HCT116 (cell line): ENCODE data around the gene PANK4. TPM values are rescaled to one million over a fixed set of nuclear protein-coding genes. Genes with fewer than 3 reads are reported as not detected.

Experiments used
- ATAC-seq: fragments of 200-7000 bp; cut with Tn5 transposase; 2 replicates; pipeline ENCODE4 v1.9.1; 2020; ENCODE audit warnings: mild to moderate bottlenecking, moderate library complexity
- BruUV-seq: library from RNA; stranded (reverse); fragments of 400-500 nt; replicated peaks from 2 replicates; lab custom pipeline; 2021; lab: Mats Ljungman, UMichigan
- CTCF ChIA-PET: fragments of 300-600 bp; sonication (Branson Sonifier 250); formaldehyde crosslinking; loops from one replicate; lab custom pipeline; 2021; ENCODE audit warnings: antibody characterized with exemption; lab: Charles Lee
- POLR2A ChIA-PET: fragments of 300-600, 350-600 bp; sonication (Branson Sonifier 250); formaldehyde crosslinking; loops from one replicate; lab custom pipeline; 2021; ENCODE audit warnings: antibody characterized with exemption; lab: Charles Lee
- RAD21 ChIA-PET, 2 experiments: fragments of 300-600 bp; sonication (Branson Sonifier 250); formaldehyde crosslinking; loops; one replicate each; lab custom pipeline; 2023; ENCODE audit warnings: low total read pairs in 2 of 2; ENCODE audit not compliant: uncharacterized antibody in 2 of 2, unreplicated experiment in 2 of 2, low non-redundant PET in 1 of 2; lab: Charles Lee
- DNase-seq: peaks from one replicate; pipeline ENCODE4 v3.0.0-alpha.2; 2010; ENCODE audit warnings: low read depth, low spot score
- H2AFZ ChIP-seq: fragments of 200-600 bp; shearing (Covaris generic), sonication (generic); 2 replicates; pipeline ENCODE4 v1.6.1; 2017; ENCODE audit warnings: low read depth, mixed run types, mixed read lengths, antibody characterized with exemption, low read length; ENCODE audit not compliant: poor library complexity, severe bottlenecking
- H3K27ac ChIP-seq: 2 replicates; pipeline ENCODE4 v1.5.1; 2012; ENCODE audit warnings: low read depth, low read length
- H3K27me3 ChIP-seq: fragments of 200-600 bp; sonication (generic); 2 replicates; pipeline ENCODE4 v1.6.1; 2016; ENCODE audit warnings: mixed run types, low read length, mixed read lengths; ENCODE audit not compliant: insufficient read depth
- H3K36me3 ChIP-seq, 2 experiments: fragments of 200-500 bp in 1 of 2; fragments of 200-600 bp in 1 of 2; sonication (Bioruptor generic) in 1 of 2; sonication (generic) in 1 of 2; 2 replicates each; pipeline versions ENCODE4 v1.5.1 to v1.6.1; 2014 to 2016; ENCODE audit warnings: low read length in 2 of 2, inconsistent platforms in 1 of 2, mixed read lengths in 1 of 2, mixed run types in 1 of 2; ENCODE audit not compliant: insufficient read depth in 2 of 2, control insufficient read depth in 1 of 2
- H3K4me1 ChIP-seq, 2 experiments: fragments of 200-600 bp in 1 of 2; sonication (generic) in 1 of 2; 2 replicates each; pipeline versions ENCODE4 v1.5.1 to v1.6.1; 2012 to 2017; ENCODE audit warnings: low read length in 2 of 2, inconsistent platforms in 1 of 2, mild to moderate bottlenecking in 1 of 2, mixed read lengths in 1 of 2, mixed run types in 1 of 2, moderate library complexity in 1 of 2; ENCODE audit not compliant: insufficient read depth in 2 of 2, control insufficient read depth in 1 of 2
- H3K4me2 ChIP-seq: fragments of 200-600 bp; sonication (generic); 2 replicates; pipeline ENCODE4 v1.6.1; 2017; ENCODE audit warnings: mixed run types, low read length, mixed read lengths
- H3K4me3 ChIP-seq, 2 experiments: fragments of 200-600 bp in 1 of 2; sonication (generic) in 1 of 2; replicated peaks in 1 of 2; 2 replicates each; pipeline ENCODE4 v1.5.1; 2011 to 2016; ENCODE audit warnings: low read length in 2 of 2, control low read depth in 1 of 2, low read depth in 1 of 2, mild to moderate bottlenecking in 1 of 2, mixed read lengths in 1 of 2, mixed run types in 1 of 2
- H3K79me2 ChIP-seq: fragments of 200-600 bp; sonication (generic); 2 replicates; pipeline ENCODE4 v1.6.1; 2017; ENCODE audit warnings: mild to moderate bottlenecking, mixed run types, low read length, moderate library complexity, mixed read lengths; ENCODE audit not compliant: insufficient read depth
- H3K9ac ChIP-seq: fragments of 200-600 bp; sonication (generic); 2 replicates; pipeline ENCODE4 v1.6.1; 2016; ENCODE audit warnings: low read length, mixed read lengths
- H3K9me2 ChIP-seq: fragments of 200-600 bp; sonication (generic), shearing (Covaris generic); 2 replicates; pipeline ENCODE4 v1.6.1; 2017; ENCODE audit warnings: mixed run types, mild to moderate bottlenecking, moderate library complexity; ENCODE audit not compliant: insufficient read depth
- H3K9me3 ChIP-seq, 2 experiments: fragments of 200-500 bp in 1 of 2; fragments of 200-600 bp in 1 of 2; sonication (Bioruptor generic) in 1 of 2; sonication (generic) in 1 of 2; 2 replicates each; pipeline ENCODE4 v1.6.1; 2014 to 2017; ENCODE audit warnings: low read length in 2 of 2, mixed read lengths in 2 of 2, inconsistent platforms in 1 of 2, low read depth in 1 of 2, mild to moderate bottlenecking in 1 of 2, mixed run types in 1 of 2, moderate library complexity in 1 of 2; ENCODE audit not compliant: control insufficient read depth in 1 of 2, insufficient read depth in 1 of 2
- H4K20me1 ChIP-seq: fragments of 200-600 bp; sonication (generic), shearing (Covaris generic); 2 replicates; pipeline ENCODE4 v1.6.1; 2017; ENCODE audit warnings: mixed run types, mild to moderate bottlenecking, moderate library complexity; ENCODE audit not compliant: insufficient read depth
- CBX3 ChIP-seq: IDR thresholded peaks from 2 replicates; pipeline ENCODE4 v1.6.1; 2012; ENCODE audit warnings: low read depth
- CEBPB ChIP-seq: IDR thresholded peaks from 2 replicates; pipeline ENCODE4 v1.6.1; 2012; ENCODE audit warnings: low read depth
- EGR1 ChIP-seq: IDR thresholded peaks from 2 replicates; pipeline ENCODE4 v1.6.1; 2012; ENCODE audit warnings: low read depth
- EZH2phosphoT487 ChIP-seq: fragments of 200-600 bp; IDR thresholded peaks from 2 replicates; pipeline ENCODE4 v1.6.1; 2018; ENCODE audit warnings: antibody characterized with exemption, borderline replicate concordance
- FOSL1 ChIP-seq: IDR thresholded peaks from 2 replicates; pipeline ENCODE4 v1.6.1; 2012; ENCODE audit warnings: low read depth
- JUND ChIP-seq: IDR thresholded peaks from 2 replicates; pipeline ENCODE4 v1.6.1; 2012
- POLR2A ChIP-seq: IDR thresholded peaks from 2 replicates; pipeline ENCODE4 v1.7.0; 2011; ENCODE audit warnings: borderline replicate concordance; ENCODE audit not compliant: insufficient read depth, insufficient read length; ENCODE audit errors: extremely low read depth
- RAD21 ChIP-seq: IDR thresholded peaks from 2 replicates; pipeline ENCODE4 v1.6.1; 2012; ENCODE audit warnings: low read depth, mild to moderate bottlenecking
- SIN3A ChIP-seq: IDR thresholded peaks from 2 replicates; pipeline ENCODE4 v1.6.1; 2012; ENCODE audit warnings: low read depth
- SP1 ChIP-seq: IDR thresholded peaks from 2 replicates; pipeline ENCODE4 v1.6.1; 2012; ENCODE audit warnings: low read depth
- YY1 ChIP-seq: IDR thresholded peaks from 2 replicates; pipeline ENCODE4 v1.6.1; 2011; ENCODE audit warnings: low read length, low read depth, moderate library complexity, mild to moderate bottlenecking; ENCODE audit not compliant: insufficient replicate concordance; ENCODE audit errors: extremely low read depth
- ZFX ChIP-seq: fragments of 450-650 bp; IDR thresholded peaks from 2 replicates; pipeline ENCODE4 v1.6.1; 2017
- intact Hi-C: fragments of 100-400 bp; cut with micrococcal nuclease; formaldehyde crosslinking; loops from 2 replicates; pipeline ENCODE4 v1.10.0; 2022
- total RNA-seq: library from RNA; stranded (reverse); gene quantifications from one replicate; pipeline ENCODE4 v1.2.1, GENCODE V29; 2021; ENCODE audit not compliant: unreplicated experiment
- TF ChIP-seq, protein P1 (sequence below): IDR thresholded peaks from 2 replicates; pipeline ENCODE4 v1.6.1; 2012
- TF ChIP-seq, protein P2 (sequence below): IDR thresholded peaks from 2 replicates; pipeline ENCODE4 v1.6.1; 2011; ENCODE audit warnings: mild to moderate bottlenecking, low read length, moderate library complexity; ENCODE audit not compliant: insufficient replicate concordance; ENCODE audit errors: extremely low read depth

PANK4 gene
- total RNA-seq, 1 experiment from 2014 or later, result 38.5 TPM

DNA sequence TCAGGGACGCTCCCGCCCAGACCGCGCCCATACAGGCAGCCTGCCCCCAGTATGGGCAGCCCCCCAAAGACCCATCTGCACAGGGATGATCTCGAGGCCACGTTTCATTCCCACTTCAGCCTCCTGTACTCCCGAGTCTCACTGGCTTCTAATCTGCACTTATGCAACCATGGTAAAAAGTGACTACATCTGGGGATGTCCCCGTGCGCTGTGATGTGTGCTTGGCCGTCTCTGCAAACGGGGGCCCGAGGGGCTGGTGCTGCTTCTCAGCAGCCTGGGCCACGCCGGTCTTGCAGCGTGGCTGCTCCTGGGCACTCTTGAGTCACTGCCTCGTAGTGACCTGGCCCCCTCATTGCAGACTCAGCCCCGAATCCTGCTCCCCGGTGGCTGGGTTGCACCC lies 67.7 kb downstream of the PANK4 start:
- ATAC-seq, result no peak
- no peaks in the 10 kb centered on the region for H3K9me3 ChIP-seq
- H3K27ac ChIP-seq, result no peak overlapping the region
- no peak overlapping the region for H3K4me3 ChIP-seq
- H3K79me2 ChIP-seq, result no peaks in the 10 kb centered on the region
- no peak overlapping the region for H3K4me2 ChIP-seq
- H3K9me2 ChIP-seq, result no peaks in the 10 kb centered on the region
- H3K4me1 ChIP-seq, result no peaks in the 10 kb centered on the region
- H2AFZ ChIP-seq, result no peak overlapping the region
- DNase-seq, result no peak
- H3K9ac ChIP-seq, result no peak overlapping the region
- TF ChIP-seq JUND (no peak), SP1 (no peak), POLR2A (no peak), RAD21 (no peak), ZFX (no peak), SIN3A (no peak), FOSL1 (no peak), YY1 (no peak), EGR1 (no peak), EZH2phosphoT487 (no peak), CEBPB (no peak), CBX3 (no peak)
- TF ChIP-seq, protein P1, sequence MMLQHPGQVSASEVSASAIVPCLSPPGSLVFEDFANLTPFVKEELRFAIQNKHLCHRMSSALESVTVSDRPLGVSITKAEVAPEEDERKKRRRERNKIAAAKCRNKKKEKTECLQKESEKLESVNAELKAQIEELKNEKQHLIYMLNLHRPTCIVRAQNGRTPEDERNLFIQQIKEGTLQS, result no peak
- TF ChIP-seq, protein P2, sequence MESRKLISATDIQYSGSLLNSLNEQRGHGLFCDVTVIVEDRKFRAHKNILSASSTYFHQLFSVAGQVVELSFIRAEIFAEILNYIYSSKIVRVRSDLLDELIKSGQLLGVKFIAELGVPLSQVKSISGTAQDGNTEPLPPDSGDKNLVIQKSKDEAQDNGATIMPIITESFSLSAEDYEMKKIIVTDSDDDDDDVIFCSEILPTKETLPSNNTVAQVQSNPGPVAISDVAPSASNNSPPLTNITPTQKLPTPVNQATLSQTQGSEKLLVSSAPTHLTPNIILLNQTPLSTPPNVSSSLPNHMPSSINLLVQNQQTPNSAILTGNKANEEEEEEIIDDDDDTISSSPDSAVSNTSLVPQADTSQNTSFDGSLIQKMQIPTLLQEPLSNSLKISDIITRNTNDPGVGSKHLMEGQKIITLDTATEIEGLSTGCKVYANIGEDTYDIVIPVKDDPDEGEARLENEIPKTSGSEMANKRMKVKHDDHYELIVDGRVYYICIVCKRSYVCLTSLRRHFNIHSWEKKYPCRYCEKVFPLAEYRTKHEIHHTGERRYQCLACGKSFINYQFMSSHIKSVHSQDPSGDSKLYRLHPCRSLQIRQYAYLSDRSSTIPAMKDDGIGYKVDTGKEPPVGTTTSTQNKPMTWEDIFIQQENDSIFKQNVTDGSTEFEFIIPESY, result no peak
- RAD21 ChIA-PET, result no interaction called here
- intact Hi-C loops, result no loop called here
- CTCF ChIA-PET, result no interaction called here
- no TSS peak for BruUV-seq
- no peaks in the 10 kb centered on the region for H4K20me1 ChIP-seq
- H3K27me3 ChIP-seq, result no peaks in the 10 kb centered on the region
- POLR2A ChIA-PET, result no interaction called here
- no peaks in the 10 kb centered on the region for H3K36me3 ChIP-seq

Other genes with a start within 250 kb of the PANK4 start
- gene MORN1, start 135.0 kb downstream of the PANK4 start, total RNA-seq, result 21.4 TPM
- 155 TPM for gene RER1, start 134.8 kb downstream of the PANK4 start, total RNA-seq
- gene PEX10, start 114.0 kb downstream of the PANK4 start, total RNA-seq, result 27.9 TPM
- 2.0 TPM for gene PLCH2, start 50.3 kb downstream of the PANK4 start, total RNA-seq
- gene HES5, start 3.7 kb upstream of the PANK4 start, total RNA-seq, result not detected
- gene TNFRSF14, start 29.8 kb upstream of the PANK4 start, total RNA-seq, result 0.66 TPM
- 32.2 TPM for gene PRXL2B, start 60.2 kb upstream of the PANK4 start, total RNA-seq
- 2.7 TPM for gene MMEL1, start 106.4 kb upstream of the PANK4 start, total RNA-seq